Measurements from ENCODE around the gene RNU5D-1.

The RNU5D-1 gene

GRCh38 chr1:44698138-44698537, 32.8 kb downstream of the RNU5D-1 start:
- peak in 1 of 2 donors; percentile 18 for ATAC-seq

- peak; percentile 73 to 76 for ATAC-seq
Observed at GRCh38 chr1:44696789-44697345, 34.1 kb downstream of the RNU5D-1 start.

- no peak for ATAC-seq
Observed at GRCh38 chr1:44696101-44696500, 34.9 kb downstream of the RNU5D-1 start.

- ATAC-seq = no peak
Observed at GRCh38 chr1:44695671-44696070, 35.3 kb downstream of the RNU5D-1 start.

- ATAC-seq = no peak
Observed at GRCh38 chr1:44694863-44695478, 36.0 kb downstream of the RNU5D-1 start.

- no peak for ATAC-seq
Observed at GRCh38 chr1:44693900-44694299, 37.1 kb downstream of the RNU5D-1 start.

GRCh38 chr1:44693159-44693558, 37.8 kb downstream of the RNU5D-1 start:
- peak in 1 of 2 donors; percentile 33 for ATAC-seq

GRCh38 chr1:44689447-44689765, 41.6 kb downstream of the RNU5D-1 start:
- ATAC-seq = no peak

GRCh38 chr1:44688760-44689446, 42.1 kb downstream of the RNU5D-1 start:
- no peak for ATAC-seq

GRCh38 chr1:44685881-44686280, 45.1 kb downstream of the RNU5D-1 start:
- no peak for ATAC-seq

- no peak for ATAC-seq
Observed at GRCh38 chr1:44685218-44685617, 45.8 kb downstream of the RNU5D-1 start.

GRCh38 chr1:44684525-44684924, 46.4 kb downstream of the RNU5D-1 start:
- ATAC-seq = peak in 1 of 2 donors; percentile 55

- no peak for ATAC-seq
Observed at GRCh38 chr1:44682883-44683265, 48.1 kb downstream of the RNU5D-1 start.

- no peak for ATAC-seq
Observed at GRCh38 chr1:44681905-44682882, 48.8 kb downstream of the RNU5D-1 start.
